Endodermal cell (in vitro differentiated cells): ENCODE measurements around the gene TRIM38. TPM values are rescaled to one million over a fixed set of nuclear protein-coding genes. Genes with fewer than 3 reads are reported as not detected.

Experiments
- DNase-seq: peaks from one replicate; pipeline ENCODE4 v3.0.0-alpha.2; 2017
- H3K27ac ChIP-seq: 2 replicates; pipeline ENCODE4 v1.5.1; 2013; ENCODE audit warnings: mild to moderate bottlenecking, low read depth, low read length, moderate library complexity
- H3K27me3 ChIP-seq: 2 replicates; pipeline ENCODE4 v1.6.1; 2013; ENCODE audit warnings: mild to moderate bottlenecking, low read length, moderate library complexity; ENCODE audit not compliant: insufficient read depth, control insufficient read depth, poor library complexity, severe bottlenecking
- H3K36me3 ChIP-seq: 2 replicates; pipeline ENCODE4 v1.7.0; 2013; ENCODE audit warnings: mild to moderate bottlenecking, low read length, moderate library complexity; ENCODE audit not compliant: control insufficient read depth, insufficient read depth
- H3K4me1 ChIP-seq: one replicate; pipeline ENCODE4 v1.7.0; 2013; ENCODE audit warnings: low read length; ENCODE audit not compliant: control insufficient read depth, insufficient read depth
- H3K4me3 ChIP-seq: 2 replicates; pipeline ENCODE4 v1.5.1; 2013; ENCODE audit warnings: mild to moderate bottlenecking, low read length, moderate library complexity
- H3K9ac ChIP-seq: 2 replicates; pipeline ENCODE4 v1.6.1; 2013; ENCODE audit warnings: mild to moderate bottlenecking, low read length, moderate library complexity; ENCODE audit not compliant: poor library complexity, severe bottlenecking; ENCODE audit errors: extremely low read depth
- H3K9me3 ChIP-seq: 2 replicates; pipeline ENCODE4 v1.6.1; 2013; ENCODE audit warnings: mild to moderate bottlenecking, low read length, moderate library complexity; ENCODE audit not compliant: control insufficient read depth
- H3K27ac Mint-ChIP-seq: 2 replicates; pipeline ENCODE4 v1.8.0; 2020; ENCODE audit warnings: mixed read lengths
- H3K27me3 Mint-ChIP-seq: 2 replicates; pipeline ENCODE4 v1.8.0; 2021; ENCODE audit warnings: mild to moderate bottlenecking, mixed read lengths; ENCODE audit not compliant: insufficient read depth
- H3K36me3 Mint-ChIP-seq: 2 replicates; pipeline ENCODE4 v1.8.0; 2020; ENCODE audit warnings: low read depth, mixed read lengths
- H3K4me1 Mint-ChIP-seq: 2 replicates; pipeline ENCODE4 v1.8.0; 2020; ENCODE audit warnings: mixed read lengths
- H3K4me3 Mint-ChIP-seq: 2 replicates; pipeline ENCODE4 v1.8.0; 2020; ENCODE audit warnings: mild to moderate bottlenecking, moderate library complexity, mixed read lengths
- H3K9me3 Mint-ChIP-seq: 2 replicates; pipeline ENCODE4 v1.8.0; 2020; ENCODE audit warnings: mild to moderate bottlenecking, mixed read lengths
- WGBS, 2 experiments: methylation state at CpG; one replicate each; pipeline versions ENCODE4 v1.1.5 to v1.1.7; 2013; ENCODE audit warnings: missing lambda C conversion rate in 2 of 2, mixed read lengths in 1 of 2; ENCODE audit not compliant: insufficient coverage in 1 of 2, insufficient read length in 1 of 2; 5-methylcytosine and 5-hydroxymethylcytosine counted together
- total RNA-seq, 2 donors: library from RNA; stranded (reverse); fragmentation: NEBNext Ultra II Directional in 1 of 2; extraction: Animal tissue kit (Norgen Biotek cat#: 25700) in 1 of 2; gene quantifications; 2 replicates in 1 of 2; 3 replicates in 1 of 2; pipeline ENCODE4 v1.2.1, GENCODE V29; 2021
- TF ChIP-seq, protein P1 (sequence below): fragments of 200-600 bp; sonication (generic); conservative IDR thresholded peaks from 2 replicates; pipeline ENCODE4 v1.5.0; 2021; ENCODE audit warnings: antibody characterized with exemption, mild to moderate bottlenecking

The TRIM38 gene
- total RNA-seq, 2 donors from 2014 or later, result 4.2 to 4.4 TPM

DNA sequence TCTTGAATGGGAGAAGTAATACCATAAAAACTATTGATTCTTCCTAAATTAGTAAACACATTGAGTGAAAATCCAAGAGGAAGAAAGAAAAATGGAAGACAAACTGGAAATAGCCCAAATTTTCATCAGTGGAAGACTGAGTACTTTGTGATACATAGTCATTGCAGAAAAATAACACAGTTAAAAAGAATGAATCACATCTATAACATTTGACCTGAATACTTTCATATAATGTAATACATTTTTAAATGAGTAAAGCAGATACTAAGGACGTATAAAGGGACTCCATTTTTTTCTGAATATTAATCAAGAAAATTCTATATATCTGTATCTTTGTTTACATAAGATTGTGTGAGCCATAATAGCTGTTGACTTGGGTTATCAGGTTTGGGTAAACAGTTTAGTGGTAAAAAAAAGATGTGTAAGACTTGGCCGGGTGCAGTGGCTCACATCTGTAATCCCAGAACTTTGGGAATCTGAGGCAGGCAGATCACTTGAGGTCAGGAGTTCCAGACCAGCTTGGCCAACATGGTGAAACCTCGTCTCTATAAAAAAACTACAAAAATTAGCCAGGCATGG, 27.8 kb upstream of the TRIM38 start:
- TF ChIP-seq, protein P1, sequence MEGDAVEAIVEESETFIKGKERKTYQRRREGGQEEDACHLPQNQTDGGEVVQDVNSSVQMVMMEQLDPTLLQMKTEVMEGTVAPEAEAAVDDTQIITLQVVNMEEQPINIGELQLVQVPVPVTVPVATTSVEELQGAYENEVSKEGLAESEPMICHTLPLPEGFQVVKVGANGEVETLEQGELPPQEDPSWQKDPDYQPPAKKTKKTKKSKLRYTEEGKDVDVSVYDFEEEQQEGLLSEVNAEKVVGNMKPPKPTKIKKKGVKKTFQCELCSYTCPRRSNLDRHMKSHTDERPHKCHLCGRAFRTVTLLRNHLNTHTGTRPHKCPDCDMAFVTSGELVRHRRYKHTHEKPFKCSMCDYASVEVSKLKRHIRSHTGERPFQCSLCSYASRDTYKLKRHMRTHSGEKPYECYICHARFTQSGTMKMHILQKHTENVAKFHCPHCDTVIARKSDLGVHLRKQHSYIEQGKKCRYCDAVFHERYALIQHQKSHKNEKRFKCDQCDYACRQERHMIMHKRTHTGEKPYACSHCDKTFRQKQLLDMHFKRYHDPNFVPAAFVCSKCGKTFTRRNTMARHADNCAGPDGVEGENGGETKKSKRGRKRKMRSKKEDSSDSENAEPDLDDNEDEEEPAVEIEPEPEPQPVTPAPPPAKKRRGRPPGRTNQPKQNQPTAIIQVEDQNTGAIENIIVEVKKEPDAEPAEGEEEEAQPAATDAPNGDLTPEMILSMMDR, result no peak
- no peak overlapping the region for H3K4me3 ChIP-seq
- H3K36me3 Mint-ChIP-seq, result no peaks in the 10 kb centered on the region
- WGBS, 2 experiments, result 82 to 88% methylated on average over 2 of the region's 3 CpGs
- no peaks in the 10 kb centered on the region for H3K9me3 Mint-ChIP-seq
- no peak for DNase-seq
- no peaks in the 10 kb centered on the region for H3K4me1 Mint-ChIP-seq
- no peak overlapping the region for H3K27ac Mint-ChIP-seq
- no peaks in the 10 kb centered on the region for H3K27me3 Mint-ChIP-seq
- H3K36me3 ChIP-seq, result no peaks in the 10 kb centered on the region
- H3K4me1 ChIP-seq, result no peaks in the 10 kb centered on the region
- H3K4me3 Mint-ChIP-seq, result no peak overlapping the region
- H3K9ac ChIP-seq, result no peak overlapping the region
- no peak overlapping the region for H3K27ac ChIP-seq
- no peaks in the 10 kb centered on the region for H3K27me3 ChIP-seq
- no peaks in the 10 kb centered on the region for H3K9me3 ChIP-seq

DNA sequence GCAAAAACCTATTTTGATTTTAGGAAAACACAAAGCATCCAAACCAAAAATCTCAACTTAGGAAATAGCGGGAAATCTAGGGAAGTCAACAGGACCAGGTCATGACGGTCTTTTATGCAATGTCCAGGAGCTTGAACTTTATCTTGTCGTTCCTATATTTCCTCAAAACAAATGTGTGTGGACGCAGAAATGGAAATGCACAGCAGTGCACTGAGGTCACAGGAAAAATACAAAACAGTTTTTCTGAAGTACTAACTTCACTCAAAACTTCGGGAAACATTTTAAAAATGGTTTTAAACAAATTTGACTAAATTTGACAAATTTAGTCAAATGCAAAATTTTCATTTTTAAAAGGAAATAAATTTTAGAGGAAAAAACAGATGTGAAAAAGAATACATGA, 26.6 kb upstream of the TRIM38 start:
- no peak overlapping the region for H3K4me3 Mint-ChIP-seq
- H3K9me3 ChIP-seq, result no peaks in the 10 kb centered on the region

DNA sequence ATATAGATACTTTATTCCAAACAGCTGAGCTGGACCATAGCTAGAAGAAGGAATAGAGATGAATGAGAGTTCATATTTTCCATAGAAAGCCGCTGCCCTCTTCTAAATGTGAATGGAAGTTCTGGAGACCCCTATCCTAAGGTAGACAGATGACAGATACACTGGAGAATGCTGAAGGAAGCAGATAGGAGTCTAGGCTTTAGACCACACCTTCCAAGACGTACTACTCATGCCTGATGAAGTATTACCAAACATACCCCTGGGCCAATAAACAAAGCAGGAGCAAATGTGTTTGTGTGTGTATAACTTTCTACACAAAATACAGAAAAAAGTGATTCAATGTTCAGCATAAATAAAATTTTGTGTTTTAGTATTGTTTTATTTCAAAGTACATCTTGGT, 23.0 kb upstream of the TRIM38 start:
- 86 to 87% methylated on average over 1 to 2 of the region's 2 CpGs for WGBS, 2 experiments
- Mint-ChIP-seq H3K27me3 (no peaks in the 10 kb centered on the region), H3K27ac (no peak overlapping the region), H3K4me3 (no peak overlapping the region), H3K9me3 (no peaks in the 10 kb centered on the region), H3K4me1 (no peaks in the 10 kb centered on the region), H3K36me3 (no peaks in the 10 kb centered on the region)
- H3K36me3 ChIP-seq, result no peaks in the 10 kb centered on the region
- no peak for DNase-seq
- H3K4me3 ChIP-seq, result no peak overlapping the region
- no peaks in the 10 kb centered on the region for H3K4me1 ChIP-seq
- H3K9me3 ChIP-seq, result no peaks in the 10 kb centered on the region
- TF ChIP-seq, protein P1, result no peak
- no peak overlapping the region for H3K27ac ChIP-seq
- H3K27me3 ChIP-seq, result no peaks in the 10 kb centered on the region
- no peak overlapping the region for H3K9ac ChIP-seq

More for the DNA sequence above, 26.6 kb upstream of the TRIM38 start:
- H3K27me3 ChIP-seq, result no peaks in the 10 kb centered on the region
- DNase-seq, result no peak
- Mint-ChIP-seq H3K27ac (no peak overlapping the region), H3K27me3 (no peaks in the 10 kb centered on the region), H3K4me1 (no peaks in the 10 kb centered on the region), H3K36me3 (no peaks in the 10 kb centered on the region), H3K9me3 (no peaks in the 10 kb centered on the region)
- no peaks in the 10 kb centered on the region for H3K4me1 ChIP-seq
- H3K27ac ChIP-seq, result no peak overlapping the region
- TF ChIP-seq, protein P1, result no peak
- H3K36me3 ChIP-seq, result no peaks in the 10 kb centered on the region
- WGBS, 2 experiments, result 94 to 96% methylated on average over 4 to 5 of the region's 5 CpGs
- no peak overlapping the region for H3K9ac ChIP-seq
- no peak overlapping the region for H3K4me3 ChIP-seq
